NCI-H446 (cell line): ENCODE measurements around the gene CEP164.

ENCODE experiments used
- DNase-seq, 2 experiments: peaks; one replicate each; lab custom pipeline; 2025; lab: John Stamatoyannopoulos, UW

Gene CEP164

GRCh38 chr11:117420598-117420997 is 92.9 kb downstream of the CEP164 start:
- no peak for DNase-seq

GRCh38 chr11:117421041-117421440 is 93.4 kb downstream of the CEP164 start:
- no peak for DNase-seq

DNA sequence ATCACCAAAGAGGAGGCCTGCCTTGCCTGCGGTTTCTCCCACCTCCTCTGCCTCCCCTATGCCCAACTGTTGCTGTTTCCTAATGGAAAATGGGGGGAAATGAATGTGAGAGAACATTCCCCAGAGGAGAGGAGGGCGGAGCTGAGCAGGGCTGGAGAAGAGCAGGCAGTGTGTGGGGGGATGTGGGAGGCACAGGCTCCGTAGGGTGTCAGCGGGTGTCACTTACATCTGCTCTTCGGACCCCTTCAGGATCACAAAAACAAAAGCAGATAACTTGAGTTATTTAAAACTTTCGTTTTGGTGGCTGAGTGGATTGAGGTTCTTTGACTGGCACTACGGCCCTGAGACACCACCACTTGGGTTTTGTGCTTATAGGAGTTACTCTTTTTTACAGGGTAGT is 93.8 kb downstream of the CEP164 start:
- DNase-seq: no peak

- DNase-seq: no peak
Observed at GRCh38 chr11:117423046-117423575, 95.5 kb downstream of the CEP164 start.

GRCh38 chr11:117424781-117425180 is 97.1 kb downstream of the CEP164 start:
- DNase-seq: peak in 1 of 2 experiments; percentile 28

GRCh38 chr11:117425679-117426296 is 98.1 kb downstream of the CEP164 start:
- DNase-seq: no peak

DNA sequence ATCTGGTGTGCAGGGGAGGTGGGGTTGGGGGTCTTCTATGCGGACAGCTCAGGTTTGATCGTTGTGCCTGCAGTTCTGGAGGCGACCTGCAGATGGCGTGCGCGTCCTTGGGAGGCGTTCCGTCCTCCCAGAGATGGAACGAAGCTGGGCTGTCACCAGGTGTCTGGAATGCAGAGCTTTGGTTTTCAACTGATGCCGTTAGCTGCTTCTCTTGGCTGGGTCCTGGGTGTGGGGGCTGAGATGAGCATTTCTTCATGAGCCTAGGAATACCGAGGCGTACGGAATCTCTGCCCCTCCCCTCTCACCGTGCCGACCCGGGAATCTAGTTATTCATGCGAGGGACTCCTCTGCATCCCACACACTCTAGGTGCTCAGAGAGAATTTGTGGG is 98.6 kb downstream of the CEP164 start:
- DNase-seq: peak; percentile 68 to 83

- peak in 1 of 2 experiments; percentile 14 for DNase-seq
Observed at GRCh38 chr11:117426941-117427340, 99.3 kb downstream of the CEP164 start.

DNA sequence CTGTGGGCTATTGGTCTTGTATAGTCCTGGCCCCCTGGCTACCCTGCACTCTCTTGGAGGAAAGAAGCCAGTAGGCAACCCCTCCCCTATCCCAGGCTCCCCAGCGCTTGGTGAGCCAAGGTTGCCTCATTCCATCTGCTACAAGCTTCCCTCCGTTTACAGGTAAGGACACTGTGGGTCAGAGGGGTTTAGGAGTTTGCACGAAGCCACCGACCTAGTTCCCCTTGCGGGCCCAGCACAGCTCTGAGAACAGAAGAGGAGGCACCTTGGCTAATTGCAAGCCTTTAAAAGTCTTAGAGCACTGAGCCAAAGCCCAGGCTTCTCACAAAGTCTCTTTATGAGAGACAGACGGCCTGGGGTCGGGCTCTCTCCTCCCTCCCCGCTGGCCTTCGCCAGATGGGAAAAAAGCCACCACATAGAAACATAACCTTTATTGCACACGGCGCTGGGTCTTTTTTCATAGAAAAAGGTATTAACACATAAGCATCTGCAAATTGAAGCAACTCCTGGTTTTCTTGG is 99.8 kb downstream of the CEP164 start:
- DNase-seq: no peak

DNA sequence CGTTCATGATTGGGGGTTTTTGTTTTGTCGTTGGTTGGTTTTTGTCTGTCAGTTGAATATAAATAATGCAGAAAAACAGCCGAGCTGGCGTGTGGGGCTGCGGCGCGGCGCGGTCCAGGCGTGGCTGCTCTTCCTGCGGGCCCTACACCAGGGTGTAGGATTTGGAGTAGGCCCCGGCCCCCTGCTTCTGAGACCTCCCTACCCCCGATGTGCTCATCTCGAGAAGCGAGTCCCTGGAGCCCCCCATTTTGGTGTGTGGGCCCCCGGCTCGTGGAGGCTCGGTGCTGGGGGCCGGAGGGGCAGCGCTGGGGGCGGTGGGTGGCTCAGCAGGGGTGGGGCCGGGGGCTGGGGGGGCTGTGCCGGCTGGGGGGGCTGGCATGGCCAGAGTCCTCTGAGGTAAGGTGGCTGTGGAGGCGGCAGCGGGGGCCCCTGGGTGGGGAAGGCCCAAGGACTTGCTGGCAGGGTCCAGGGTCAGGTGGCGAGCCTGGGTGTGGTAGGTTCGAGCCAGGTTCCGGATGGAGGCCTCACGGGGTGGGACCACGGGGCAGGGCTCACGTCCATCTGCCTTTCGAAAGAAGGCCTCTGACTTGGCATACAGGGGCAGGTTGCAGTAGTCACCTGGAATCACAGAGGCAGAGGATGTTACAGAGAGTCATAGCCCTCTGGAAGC is 100.7 kb downstream of the CEP164 start:
- DNase-seq: no peak

GRCh38 chr11:117428856-117429229 is 101.2 kb downstream of the CEP164 start:
- no peak for DNase-seq

- no peak for DNase-seq
Observed at GRCh38 chr11:117430293-117430955, 102.8 kb downstream of the CEP164 start.

DNA sequence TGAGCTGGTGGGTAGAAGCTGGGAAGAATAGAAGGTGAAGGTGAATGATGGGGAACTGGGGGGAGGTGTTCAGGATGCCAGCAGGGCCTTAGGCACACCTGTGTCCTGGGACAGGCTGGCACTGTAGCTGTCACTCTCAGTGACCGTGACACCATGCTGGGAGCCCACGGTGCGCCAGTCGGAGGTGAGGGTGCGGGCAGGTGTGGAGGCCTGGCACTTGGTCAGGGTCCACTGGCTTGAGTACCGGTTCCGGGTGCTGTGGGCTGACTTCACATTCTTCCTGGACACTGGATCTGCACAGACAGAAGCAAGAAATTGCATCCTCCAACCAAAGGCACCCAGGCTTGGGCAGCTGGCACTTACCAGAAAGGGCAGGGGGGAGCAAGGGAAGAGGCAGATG is 103.8 kb downstream of the CEP164 start:
- DNase-seq: no peak

GRCh38 chr11:117433717-117434116 is 106.1 kb downstream of the CEP164 start:
- DNase-seq: no peak

- no peak for DNase-seq
Observed at GRCh38 chr11:117434481-117434880, 106.8 kb downstream of the CEP164 start.

- DNase-seq: no peak
Observed at GRCh38 chr11:117435326-117435725, 107.7 kb downstream of the CEP164 start.

GRCh38 chr11:117437041-117437790 is 109.6 kb downstream of the CEP164 start:
- DNase-seq: no peak

GRCh38 chr11:117437791-117438130 is 110.1 kb downstream of the CEP164 start:
- no peak for DNase-seq

- DNase-seq: no peak
Observed at GRCh38 chr11:117438371-117439000, 110.8 kb downstream of the CEP164 start.

DNA sequence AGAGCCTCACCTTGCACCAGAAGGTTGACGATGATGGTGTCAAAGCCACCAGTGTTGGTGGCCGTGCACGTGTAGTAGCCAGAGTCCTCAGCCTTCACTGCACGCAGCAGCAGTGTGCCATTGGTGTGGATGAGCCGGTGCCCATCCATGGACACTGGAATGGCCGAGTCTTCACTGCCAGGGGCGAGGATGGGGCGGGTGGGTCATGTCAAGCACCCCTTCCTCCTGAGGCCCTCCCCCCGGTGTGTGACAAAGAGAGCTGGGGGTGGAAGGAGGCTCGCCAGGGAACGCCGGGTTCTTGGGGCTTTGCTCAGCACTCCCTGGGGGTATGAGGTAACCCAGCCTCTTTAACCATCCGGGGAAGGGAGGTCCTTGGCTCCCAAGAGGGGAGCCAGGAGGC is 111.6 kb downstream of the CEP164 start:
- no peak for DNase-seq

DNA sequence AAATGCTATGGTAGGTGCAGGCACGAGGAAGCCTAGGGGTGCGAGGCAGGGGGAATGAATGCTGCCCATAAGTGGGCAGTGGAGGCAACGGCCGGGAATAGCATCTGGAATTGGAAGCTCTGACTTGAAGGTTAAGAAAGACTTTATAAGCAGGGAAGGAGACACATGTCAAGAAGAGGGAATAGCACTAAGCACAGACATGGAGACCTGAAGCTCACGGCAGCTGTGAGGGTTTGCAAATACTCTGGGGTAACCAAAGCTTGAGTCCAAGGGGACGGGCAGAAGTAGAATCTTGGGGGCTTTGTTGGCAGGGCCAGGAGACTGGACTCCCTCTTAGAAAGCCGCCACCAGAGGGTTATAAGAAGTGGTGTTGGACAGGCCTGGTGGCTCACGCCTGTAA is 112.6 kb downstream of the CEP164 start:
- DNase-seq: no peak
